SK-N-SH treated with all-trans-retinoic acid at 6 μM for 48 hours (cell line): Measurements from ENCODE around the gene CEP131.

Experiments used
- ATAC-seq: fragments of 200-7000 bp; cut with Tn5 transposase; 3 replicates; pipeline ENCODE4 v1.9.1; 2020; ENCODE audit warnings: mild to moderate bottlenecking, moderate library complexity
- ARNTL ChIP-seq: fragments of 450-650 bp; formaldehyde crosslinking; IDR thresholded peaks from 2 replicates; pipeline ENCODE4 v1.5.0; 2020; ENCODE audit warnings: low read depth, mild to moderate bottlenecking, moderate library complexity, borderline replicate concordance
- BACH2 ChIP-seq: fragments of 250-450 bp; sonication (Bioruptor Pico); IDR thresholded peaks from 2 replicates; pipeline ENCODE4 v1.9.0; 2021; ENCODE audit warnings: mild to moderate bottlenecking, borderline replicate concordance
- CSDC2 ChIP-seq: fragments of 250-450 bp; sonication (Bioruptor Pico); IDR thresholded peaks from 2 replicates; pipeline ENCODE4 v1.5.0; 2020; ENCODE audit warnings: mild to moderate bottlenecking, moderate library complexity
- CSRNP3 ChIP-seq: fragments of 250-450 bp; sonication (Bioruptor Pico); IDR thresholded peaks from 2 replicates; pipeline ENCODE4 v1.5.1; 2021; ENCODE audit warnings: mild to moderate bottlenecking, moderate library complexity
- ESRRG ChIP-seq: fragments of 250-450 bp; sonication (Bioruptor Pico); IDR thresholded peaks from 2 replicates; pipeline ENCODE4 v1.6.1; 2021; ENCODE audit warnings: mild to moderate bottlenecking
- GLIS3 ChIP-seq: fragments of 250-450 bp; sonication (Bioruptor Pico); IDR thresholded peaks from 2 replicates; pipeline ENCODE4 v1.5.0; 2020; ENCODE audit warnings: mild to moderate bottlenecking, moderate library complexity
- OSR1 ChIP-seq: fragments of 250-450 bp; sonication (Bioruptor Pico); IDR thresholded peaks from 2 replicates; pipeline ENCODE4 v1.8.0; 2022; ENCODE audit warnings: moderate library complexity, mild to moderate bottlenecking, inconsistent platforms
- POU6F1 ChIP-seq: fragments of 250-450 bp; sonication (Bioruptor Pico); IDR thresholded peaks from 2 replicates; pipeline ENCODE4 v1.8.0; 2021; ENCODE audit warnings: low read depth, mild to moderate bottlenecking, moderate library complexity, borderline replicate concordance
- SNAI2 ChIP-seq: fragments of 250-450 bp; sonication (Bioruptor Pico); IDR thresholded peaks from 2 replicates; pipeline ENCODE4 v1.5.0; 2020; ENCODE audit warnings: mild to moderate bottlenecking, moderate library complexity
- TCF4 ChIP-seq: fragments of 250-450 bp; sonication (Bioruptor Pico); IDR thresholded peaks from 2 replicates; pipeline ENCODE4 v1.8.0; 2021; ENCODE audit warnings: mild to moderate bottlenecking, moderate library complexity, borderline replicate concordance
- TOX ChIP-seq: fragments of 250-450 bp; sonication (Bioruptor Pico); IDR thresholded peaks from 2 replicates; pipeline ENCODE4 v1.8.0; 2021; ENCODE audit warnings: mild to moderate bottlenecking, moderate library complexity, borderline replicate concordance
- TSHZ2 ChIP-seq: fragments of 250-450 bp; sonication (Bioruptor Pico); IDR thresholded peaks from 2 replicates; pipeline ENCODE4 v1.5.0; 2020; ENCODE audit warnings: mild to moderate bottlenecking, moderate library complexity
- ZC3H10 ChIP-seq: fragments of 250-450 bp; sonication (Bioruptor Pico); IDR thresholded peaks from 2 replicates; pipeline ENCODE4 v1.5.1; 2021; ENCODE audit warnings: mild to moderate bottlenecking, moderate library complexity
- ZFP30 ChIP-seq: fragments of 450-650 bp; formaldehyde crosslinking; IDR thresholded peaks from 2 replicates; pipeline ENCODE4 v1.5.0; 2022; ENCODE audit warnings: mild to moderate bottlenecking, moderate library complexity
- ZNF70 ChIP-seq: fragments of 450-650 bp; formaldehyde crosslinking; IDR thresholded peaks from 2 replicates; pipeline ENCODE4 v1.5.0; 2020; ENCODE audit warnings: mild to moderate bottlenecking, moderate library complexity
- TF ChIP-seq, protein P1 (sequence below): fragments of 250-450 bp; sonication (Bioruptor Pico); IDR thresholded peaks from 2 replicates; pipeline ENCODE4 v1.8.0; 2020; ENCODE audit warnings: mild to moderate bottlenecking, moderate library complexity, borderline replicate concordance

The CEP131 gene

GRCh38 chr17:81218459-81218858 is 4.3 kb downstream of the CEP131 start:
- no peak for ATAC-seq
- no peak for TF ChIP-seq TOX (CRISPR knock-in tag)
- no peak for TF ChIP-seq TCF4 (CRISPR knock-in tag)
- TF ChIP-seq CSDC2 (CRISPR knock-in tag), result no peak
- no peak for TF ChIP-seq ZFP30 (CRISPR knock-in tag)
- no peak for TF ChIP-seq OSR1 (CRISPR knock-in tag)
- TF ChIP-seq ZC3H10 (CRISPR knock-in tag), result no peak
- no peak for TF ChIP-seq ARNTL
- TF ChIP-seq BACH2 (CRISPR knock-in tag), result no peak
- TF ChIP-seq GLIS3 (CRISPR knock-in tag), result no peak
- TF ChIP-seq, protein P1, sequence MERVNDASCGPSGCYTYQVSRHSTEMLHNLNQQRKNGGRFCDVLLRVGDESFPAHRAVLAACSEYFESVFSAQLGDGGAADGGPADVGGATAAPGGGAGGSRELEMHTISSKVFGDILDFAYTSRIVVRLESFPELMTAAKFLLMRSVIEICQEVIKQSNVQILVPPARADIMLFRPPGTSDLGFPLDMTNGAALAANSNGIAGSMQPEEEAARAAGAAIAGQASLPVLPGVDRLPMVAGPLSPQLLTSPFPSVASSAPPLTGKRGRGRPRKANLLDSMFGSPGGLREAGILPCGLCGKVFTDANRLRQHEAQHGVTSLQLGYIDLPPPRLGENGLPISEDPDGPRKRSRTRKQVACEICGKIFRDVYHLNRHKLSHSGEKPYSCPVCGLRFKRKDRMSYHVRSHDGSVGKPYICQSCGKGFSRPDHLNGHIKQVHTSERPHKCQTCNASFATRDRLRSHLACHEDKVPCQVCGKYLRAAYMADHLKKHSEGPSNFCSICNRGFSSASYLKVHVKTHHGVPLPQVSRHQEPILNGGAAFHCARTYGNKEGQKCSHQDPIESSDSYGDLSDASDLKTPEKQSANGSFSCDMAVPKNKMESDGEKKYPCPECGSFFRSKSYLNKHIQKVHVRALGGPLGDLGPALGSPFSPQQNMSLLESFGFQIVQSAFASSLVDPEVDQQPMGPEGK (CRISPR knock-in tag), result no peak
- no peak for TF ChIP-seq SNAI2
- TF ChIP-seq ESRRG (CRISPR knock-in tag), result no peak
- no peak for TF ChIP-seq CSRNP3
- TF ChIP-seq TSHZ2 (CRISPR knock-in tag), result no peak

GRCh38 chr17:81217491-81217890 is 5.3 kb downstream of the CEP131 start:
- no peak for ATAC-seq
- TF ChIP-seq POU6F1 (CRISPR knock-in tag) (no peak), SNAI2 (no peak), TOX (CRISPR knock-in tag) (no peak), ZFP30 (CRISPR knock-in tag) (no peak), ZC3H10 (CRISPR knock-in tag) (no peak)

GRCh38 chr17:81213978-81214377 is 8.8 kb downstream of the CEP131 start:
- no peak for ATAC-seq
- TF ChIP-seq POU6F1 (CRISPR knock-in tag) (no peak), ZFP30 (CRISPR knock-in tag) (no peak), ESRRG (CRISPR knock-in tag) (no peak), ARNTL (no peak), GLIS3 (CRISPR knock-in tag) (no peak), CSDC2 (CRISPR knock-in tag) (no peak), ZNF70 (CRISPR knock-in tag) (no peak)
- TF ChIP-seq, protein P1 (CRISPR knock-in tag), result no peak
